Type B pancreatic cell (in vitro differentiated cells): Measurements from ENCODE around the gene SPRY4. TPM values are rescaled to one million over a fixed set of nuclear protein-coding genes. Genes with fewer than 3 reads are reported as not detected.

Experiments used
- DNase-seq: peaks from one replicate; pipeline ENCODE4 v3.0.0; 2021; ENCODE audit warnings: mixed read lengths; ENCODE audit not compliant: unreplicated experiment; ENCODE audit errors: extremely low spot score
- H3K27ac Mint-ChIP-seq: 2 replicates; pipeline ENCODE4 v1.8.0; 2021; ENCODE audit warnings: mild to moderate bottlenecking, mixed read lengths
- H3K27me3 Mint-ChIP-seq: 2 replicates; pipeline ENCODE4 v1.8.0; 2021; ENCODE audit warnings: mixed read lengths
- H3K36me3 Mint-ChIP-seq: 2 replicates; pipeline ENCODE4 v1.8.0; 2021; ENCODE audit warnings: mixed read lengths
- H3K4me1 Mint-ChIP-seq: one replicate; pipeline ENCODE4 v1.8.0; 2021; ENCODE audit warnings: mixed read lengths; ENCODE audit not compliant: unreplicated experiment
- H3K4me3 Mint-ChIP-seq: 2 replicates; pipeline ENCODE4 v1.8.0; 2021; ENCODE audit warnings: mild to moderate bottlenecking, mixed read lengths
- H3K9me3 Mint-ChIP-seq: 2 replicates; pipeline ENCODE4 v1.8.0; 2021; ENCODE audit warnings: mixed read lengths
- CTCF ChIP-seq: fragments of 200-600 bp; sonication (generic); conservative IDR thresholded peaks from 2 replicates; pipeline ENCODE4 v1.5.0; 2021; ENCODE audit warnings: antibody characterized with exemption, mild to moderate bottlenecking
- total RNA-seq: library from RNA; stranded (reverse); gene quantifications from 2 replicates; pipeline ENCODE4 v1.2.1, GENCODE V29; 2021; ENCODE audit warnings: low replicate concordance

SPRY4 gene
- total RNA-seq, 1 donor from 2014 or later: 20.7 TPM

GRCh38 chr5:142289708-142290576 is 34.9 kb downstream of the SPRY4 start:
- TF ChIP-seq CTCF: no peak
- no peaks in the 10 kb centered on the region for H3K9me3 Mint-ChIP-seq
- H3K27me3 Mint-ChIP-seq: peaks cover 4% of the 10 kb centered on the region
- H3K36me3 Mint-ChIP-seq: no peaks in the 10 kb centered on the region
- H3K4me1 Mint-ChIP-seq: peaks cover 52% of the 10 kb centered on the region
- peak overlapping the region; percentile 39 for H3K27ac Mint-ChIP-seq
- no peak for DNase-seq
- no peak overlapping the region for H3K4me3 Mint-ChIP-seq

GRCh38 chr5:142287973-142288313 is 36.9 kb downstream of the SPRY4 start:
- H3K36me3 Mint-ChIP-seq: no peaks in the 10 kb centered on the region
- H3K27me3 Mint-ChIP-seq: peaks cover 4% of the 10 kb centered on the region
- no peak for TF ChIP-seq CTCF
- no peaks in the 10 kb centered on the region for H3K9me3 Mint-ChIP-seq
- DNase-seq: no peak
- peaks cover 42% of the 10 kb centered on the region for H3K4me1 Mint-ChIP-seq
- peak overlapping the region; percentile 10 for H3K27ac Mint-ChIP-seq
- no peak overlapping the region for H3K4me3 Mint-ChIP-seq

- H3K27ac Mint-ChIP-seq: peak overlapping the region; percentile 29
Observed at GRCh38 chr5:142287096-142287972, 37.5 kb downstream of the SPRY4 start.

GRCh38 chr5:142286111-142286510 is 38.7 kb downstream of the SPRY4 start:
- Mint-ChIP-seq H3K27ac (no peak overlapping the region), H3K27me3 (peaks cover 4% of the 10 kb centered on the region), H3K4me1 (peaks cover 52% of the 10 kb centered on the region), H3K36me3 (no peaks in the 10 kb centered on the region), H3K4me3 (no peak overlapping the region), H3K9me3 (no peaks in the 10 kb centered on the region)
- TF ChIP-seq CTCF: no peak
- DNase-seq: no peak

More at GRCh38 chr5:142287096-142287972, 37.5 kb downstream of the SPRY4 start:
- no peak for DNase-seq
- Mint-ChIP-seq H3K9me3 (no peaks in the 10 kb centered on the region), H3K27me3 (peaks cover 4% of the 10 kb centered on the region), H3K4me3 (peak overlapping the region; percentile 22), H3K36me3 (no peaks in the 10 kb centered on the region), H3K4me1 (peaks cover 42% of the 10 kb centered on the region)
- no peak for TF ChIP-seq CTCF

- no peak for TF ChIP-seq CTCF
- Mint-ChIP-seq H3K36me3 (no peaks in the 10 kb centered on the region), H3K27ac (no peak overlapping the region), H3K27me3 (no peaks in the 10 kb centered on the region), H3K9me3 (no peaks in the 10 kb centered on the region), H3K4me3 (no peak overlapping the region), H3K4me1 (peaks cover 52% of the 10 kb centered on the region)
- no peak for DNase-seq
Observed at GRCh38 chr5:142283304-142283703, 41.5 kb downstream of the SPRY4 start.
